Non-pigmented ciliary epithelial cell (primary cell): ENCODE results near the gene ANO2.

Experiments
- DNase-seq: peaks from one replicate; pipeline ENCODE4 v3.0.0-alpha.2; 2010; ENCODE audit warnings: low read depth

Gene ANO2

DNA sequence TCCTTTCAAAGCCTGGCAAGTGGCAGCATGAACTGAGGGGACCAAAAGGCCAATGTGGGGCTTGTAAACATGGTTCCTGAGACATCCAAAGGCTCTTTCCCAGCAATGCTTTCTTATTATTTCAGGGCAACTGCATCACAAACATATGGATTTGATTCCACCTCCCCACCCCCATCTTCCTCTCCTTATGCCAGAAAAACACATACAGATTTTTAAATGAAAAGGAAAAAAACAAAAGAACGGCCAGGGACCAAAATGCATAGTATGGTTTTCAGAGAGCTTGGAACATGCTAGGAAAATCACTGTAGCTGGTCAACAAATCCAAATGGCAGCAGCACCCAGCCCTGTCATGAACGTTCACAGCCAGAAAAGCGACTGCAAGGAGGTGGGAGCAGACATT, 167.6 kb downstream of the ANO2 start:
- no peak for DNase-seq

DNA sequence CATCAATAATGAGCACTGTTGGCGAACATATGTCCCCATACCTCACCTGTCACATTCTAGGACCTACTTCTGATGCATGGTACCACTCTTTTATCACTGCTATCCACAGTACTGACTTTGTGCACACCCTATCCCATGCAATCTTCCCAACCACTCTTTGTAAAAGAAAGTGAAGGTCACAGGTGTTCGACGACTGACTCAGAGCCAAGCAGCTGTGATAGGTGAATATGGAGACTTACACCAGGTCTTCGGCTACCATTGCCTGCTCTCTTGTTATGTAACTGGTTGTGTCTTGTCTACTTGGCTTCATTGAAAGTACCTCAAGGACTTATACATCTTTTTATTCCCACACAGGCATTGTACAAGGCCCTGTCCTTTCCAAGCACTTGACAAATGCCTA, 169.0 kb downstream of the ANO2 start:
- no peak for DNase-seq

DNA sequence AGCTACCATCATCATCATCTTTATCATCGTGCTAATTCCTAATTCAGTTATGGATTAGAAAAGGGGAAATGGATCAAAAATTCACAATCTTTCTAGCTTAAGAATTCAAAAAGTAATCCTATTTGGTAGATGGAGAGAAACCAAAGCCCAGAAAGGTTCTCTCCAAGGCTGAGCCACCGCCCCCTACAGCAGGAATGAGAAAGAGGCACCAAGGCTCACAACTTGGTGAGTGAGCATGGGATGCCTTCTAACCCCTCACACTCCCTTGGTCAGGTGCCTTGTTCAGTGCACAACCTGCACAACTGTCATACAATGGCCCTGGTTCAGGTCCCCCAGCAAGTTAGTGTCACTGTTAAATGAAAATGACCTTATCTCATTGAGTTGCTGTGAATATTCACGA, 171.5 kb downstream of the ANO2 start:
- no peak for DNase-seq

DNA sequence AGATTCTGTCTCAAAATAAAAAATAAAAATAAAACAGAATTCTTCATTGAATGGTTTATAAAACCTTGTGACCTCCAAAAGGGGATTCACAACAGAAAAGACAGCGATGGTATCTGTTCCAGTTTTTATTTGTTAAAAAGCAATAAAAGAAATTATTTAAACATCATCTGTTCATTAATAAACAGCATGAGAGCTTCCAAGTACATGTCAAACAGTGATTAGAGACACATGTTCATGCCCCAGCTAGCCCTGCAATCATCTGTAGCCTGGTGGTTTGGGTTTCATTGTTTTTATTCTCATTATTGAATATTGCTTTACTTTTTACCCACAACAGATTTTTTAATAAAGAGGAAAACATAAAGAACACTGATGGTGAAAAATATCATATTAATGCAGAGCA, 173.3 kb downstream of the ANO2 start:
- DNase-seq = no peak

DNA sequence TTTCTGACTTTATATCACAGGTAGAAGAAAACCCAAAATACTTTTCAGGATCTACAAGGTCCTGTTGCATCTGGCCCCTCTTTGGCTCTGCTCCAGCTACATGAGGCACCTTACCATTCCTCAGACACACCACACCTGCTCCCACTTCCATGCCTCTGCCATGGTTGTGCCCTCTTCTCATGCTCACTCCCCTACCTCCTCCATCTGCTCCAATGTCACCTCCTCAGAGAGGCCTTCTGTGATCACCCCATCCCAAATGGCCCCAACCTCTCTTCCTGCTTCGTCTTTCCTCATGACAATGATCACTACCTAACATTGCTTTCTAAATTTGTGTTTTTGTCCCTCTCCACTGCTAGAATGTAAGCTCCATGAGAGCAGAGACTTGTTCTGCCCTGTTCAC, 174.3 kb downstream of the ANO2 start:
- DNase-seq = no peak

DNA sequence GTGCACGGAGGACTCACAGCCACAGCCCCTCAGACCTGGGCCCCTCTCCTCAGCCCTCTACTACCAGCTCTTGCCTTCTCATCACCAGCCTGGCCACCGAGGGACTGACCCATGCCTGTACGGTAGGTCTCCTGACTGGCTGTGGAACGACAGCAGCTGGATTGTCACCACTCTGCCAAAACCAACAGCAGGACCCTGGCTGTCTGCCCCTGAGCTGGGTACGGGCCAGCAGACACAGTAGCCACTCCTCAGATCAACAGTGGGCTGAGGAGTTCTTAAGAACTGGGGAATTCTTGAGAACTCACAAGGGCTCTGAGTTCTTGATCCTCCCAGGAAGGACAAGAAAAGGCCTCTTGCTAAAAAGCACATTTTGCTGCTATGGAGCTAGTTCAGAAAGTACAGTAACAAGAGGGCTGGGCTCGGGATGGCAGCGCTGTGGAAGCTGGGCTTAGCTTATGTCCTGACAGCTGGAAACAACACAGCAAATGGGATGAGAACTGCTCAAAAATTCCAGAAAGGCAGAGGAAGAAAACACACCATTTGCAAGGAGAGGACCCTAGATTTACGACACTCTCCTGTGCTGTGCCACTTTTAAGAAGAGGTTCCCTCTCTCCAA, 176.4 kb downstream of the ANO2 start:
- DNase-seq = no peak

DNA sequence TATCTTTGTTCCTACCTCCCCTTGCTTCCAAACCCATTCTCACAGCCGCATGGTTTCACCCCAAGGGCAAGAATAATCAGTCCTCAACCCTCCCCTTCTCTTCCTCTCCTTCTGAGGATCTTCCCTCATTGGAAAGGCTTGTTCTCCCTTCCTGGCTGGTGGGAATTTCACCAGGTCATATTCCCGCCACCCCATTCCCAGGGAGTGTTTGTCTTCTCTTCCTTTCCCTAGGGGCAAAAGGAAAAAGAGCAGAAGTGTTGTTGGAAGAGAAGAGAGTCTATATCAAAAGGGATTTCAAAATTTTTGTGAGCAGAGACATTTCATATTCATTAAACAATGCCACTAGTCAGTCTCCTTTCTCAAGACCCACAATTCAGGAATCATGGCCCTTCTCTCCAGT, 176.9 kb downstream of the ANO2 start:
- DNase-seq = no peak

DNA sequence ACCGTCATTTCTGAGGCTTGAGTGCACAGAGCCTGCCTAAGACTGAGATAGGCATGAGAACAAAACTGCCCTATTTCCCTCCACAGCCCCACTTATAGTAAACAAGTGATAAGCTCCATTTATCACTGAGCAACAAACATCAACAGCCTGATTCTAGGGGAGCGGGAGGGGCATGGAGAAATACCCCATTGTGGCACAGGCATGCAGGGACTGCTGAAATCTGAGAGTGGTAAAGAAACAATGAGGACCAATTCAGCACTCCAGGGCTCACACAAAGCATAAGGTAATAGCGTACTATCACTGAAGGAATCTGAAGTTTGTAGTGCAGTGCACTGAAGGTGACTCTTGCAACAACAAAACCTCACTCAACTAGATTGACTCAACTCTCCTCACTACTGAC, 186.7 kb downstream of the ANO2 start:
- no peak for DNase-seq

DNA sequence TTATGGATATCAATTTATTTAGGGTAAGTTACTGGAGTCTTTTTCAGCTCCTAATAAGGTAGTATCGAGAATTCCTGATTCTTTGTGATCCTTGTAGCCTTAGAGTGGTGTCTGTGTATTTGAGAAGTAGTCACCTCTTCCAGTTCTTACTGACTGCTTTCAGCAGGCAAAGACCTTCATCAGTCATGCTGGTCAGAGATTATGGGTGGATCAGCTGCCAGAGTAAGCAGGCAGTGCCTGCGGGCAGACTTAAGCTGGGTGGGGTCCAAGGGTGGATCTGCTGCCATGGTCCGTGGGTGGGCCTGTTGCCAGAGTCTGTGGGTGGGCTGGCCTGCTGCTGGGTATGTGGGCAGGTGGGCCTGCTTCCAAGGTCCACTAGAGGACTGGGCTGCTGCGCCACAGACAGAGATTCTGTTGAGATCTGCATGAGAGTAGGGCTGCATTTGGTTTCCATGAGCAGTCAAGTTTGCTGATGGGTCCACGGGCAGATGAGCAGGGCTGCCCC, 188.7 kb downstream of the ANO2 start:
- no peak for DNase-seq

DNA sequence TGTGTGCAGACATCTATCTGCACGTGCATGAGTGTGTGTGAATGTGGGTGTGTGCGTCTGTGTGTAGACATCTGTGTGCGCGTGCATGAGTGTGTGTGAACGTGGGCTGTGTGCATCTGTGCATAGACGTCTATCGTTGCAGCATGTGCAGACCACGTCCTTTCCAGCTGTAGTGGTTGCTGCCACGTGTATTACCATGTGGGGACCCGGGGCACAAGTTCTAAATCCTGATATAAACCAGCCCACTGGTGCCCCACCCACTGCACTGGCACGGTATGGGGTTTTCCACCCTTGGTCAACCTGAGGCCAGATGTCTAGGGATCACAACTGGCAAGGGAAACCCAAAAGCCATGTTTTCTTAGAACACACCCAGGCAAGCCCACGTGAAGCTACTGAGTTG, 197.0 kb downstream of the ANO2 start:
- DNase-seq = no peak

DNA sequence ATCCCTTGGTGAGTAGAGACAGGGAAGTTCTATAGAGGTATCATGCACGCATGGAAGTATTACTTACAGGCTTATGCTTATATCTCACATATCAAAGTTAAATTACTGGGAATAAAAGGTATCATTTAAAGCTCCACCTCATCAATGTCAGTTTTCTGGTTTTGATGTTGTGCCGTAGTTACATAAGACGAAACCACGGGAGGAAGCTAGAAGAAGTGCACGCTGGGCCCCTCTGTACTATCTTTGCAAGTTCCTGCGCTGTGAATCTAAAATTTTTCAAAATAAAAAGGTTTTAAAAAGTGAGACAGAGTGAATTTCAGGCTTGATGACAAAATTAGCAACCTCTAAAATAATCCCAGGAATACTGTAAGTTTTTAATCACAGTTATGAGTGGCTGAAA, 198.1 kb downstream of the ANO2 start:
- DNase-seq = no peak

DNA sequence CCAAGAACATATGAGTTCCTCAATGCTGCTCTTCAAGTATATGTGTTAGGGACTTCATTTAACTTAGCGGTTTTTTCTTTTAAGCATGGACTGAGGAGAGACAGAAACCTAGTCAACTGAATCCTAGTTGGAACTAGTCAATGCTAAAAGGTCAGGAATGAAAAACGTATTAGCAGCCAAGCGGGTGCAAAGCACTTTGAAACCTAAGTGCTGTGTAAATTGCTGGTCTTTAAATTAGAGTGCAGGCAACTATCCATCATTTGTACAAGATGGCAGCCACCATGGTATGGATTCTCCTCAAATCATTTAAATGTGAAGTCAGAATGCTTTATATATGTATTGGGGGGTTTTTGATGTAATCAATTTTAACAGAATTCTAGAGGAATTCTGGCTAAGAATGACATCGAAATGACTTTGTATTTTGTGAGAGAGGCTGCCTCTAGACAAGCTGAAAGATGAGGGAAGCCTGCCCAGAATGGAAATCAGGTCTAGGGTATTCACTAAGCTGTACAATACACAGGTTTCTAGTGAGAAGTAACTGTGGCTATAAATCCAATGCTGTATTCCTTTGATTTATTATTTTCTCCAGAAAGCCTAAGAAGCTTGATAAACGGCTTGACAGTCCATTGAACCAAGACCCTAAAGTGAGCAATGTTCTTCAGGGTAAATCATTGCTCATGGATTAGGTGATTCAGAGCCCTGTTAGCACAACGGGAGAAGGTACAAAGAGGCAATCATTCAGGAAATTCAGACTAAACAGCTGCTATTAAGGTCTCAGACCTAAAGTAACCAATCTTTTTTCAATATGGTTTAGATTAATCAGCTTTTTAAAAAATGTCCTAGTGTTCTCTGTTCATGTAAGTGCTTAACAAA, 198.8 kb downstream of the ANO2 start:
- DNase-seq = no peak

DNA sequence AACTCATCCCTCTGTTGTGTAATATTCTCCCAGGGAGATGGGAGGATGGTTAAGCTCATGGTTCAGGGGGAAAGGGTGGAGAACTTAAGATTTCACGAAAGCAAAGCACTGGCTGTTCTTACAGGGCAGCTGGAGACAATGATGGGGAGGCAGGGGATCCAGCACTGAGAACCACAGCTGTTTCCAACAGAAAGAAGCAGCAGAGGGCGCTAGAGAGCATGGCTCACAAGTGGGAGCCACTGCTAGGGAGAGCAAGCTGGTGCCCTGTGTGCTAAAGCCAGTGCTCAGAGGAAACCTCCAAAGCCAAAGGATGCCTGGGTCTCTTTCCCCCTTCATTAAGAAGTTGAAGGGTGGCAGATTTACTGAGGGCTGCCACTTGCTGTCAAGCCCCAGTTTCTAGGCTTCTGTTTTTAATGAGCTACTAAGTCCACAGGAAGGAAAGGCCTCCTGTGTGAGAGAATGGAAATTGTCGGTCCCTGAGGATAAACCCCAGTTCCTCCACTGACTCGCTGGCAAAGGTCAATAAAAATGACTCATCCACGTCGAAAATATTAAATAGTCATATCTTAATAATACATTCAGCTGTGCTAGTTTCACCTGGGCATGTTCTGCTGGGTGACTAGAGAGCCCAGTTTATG, 199.7 kb downstream of the ANO2 start:
- DNase-seq = peak; percentile 5

DNA sequence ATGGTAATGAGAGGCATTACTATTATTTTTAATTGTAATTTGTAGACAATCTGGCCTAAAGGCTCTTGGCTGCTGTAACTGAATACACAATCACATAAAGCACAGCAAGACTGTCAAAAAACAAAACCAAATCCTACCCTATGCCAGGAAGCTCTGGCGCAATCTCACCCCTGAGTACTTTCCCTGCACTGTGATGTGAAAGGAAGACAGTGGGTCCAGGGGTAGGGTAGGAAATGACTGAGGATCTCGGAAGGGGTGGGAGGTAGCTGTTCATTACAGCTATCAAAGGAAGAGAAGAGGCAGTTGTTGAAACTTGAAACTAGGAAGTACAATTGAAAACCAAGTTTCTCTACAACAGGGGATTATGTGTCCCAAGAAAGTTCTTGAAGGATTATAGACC, 202.8 kb downstream of the ANO2 start:
- no peak for DNase-seq

DNA sequence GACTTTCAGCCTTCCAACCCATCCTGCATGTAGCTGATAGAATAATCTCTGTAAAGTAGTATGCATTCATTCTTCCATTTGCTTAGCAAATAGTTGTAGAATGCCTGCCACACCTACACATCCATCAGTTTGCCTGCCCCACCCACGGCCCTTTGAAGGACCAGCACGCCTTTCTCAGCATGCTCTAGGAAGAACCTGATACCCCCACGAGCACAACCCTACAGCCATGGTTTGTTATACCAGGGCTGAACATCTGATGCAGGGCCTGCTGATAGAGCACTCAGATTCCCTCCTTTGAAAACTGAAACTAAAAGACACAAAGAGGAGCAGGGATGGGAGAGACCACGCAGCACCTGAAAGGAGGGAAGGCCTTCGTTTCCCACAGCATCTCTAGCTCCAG, 205.1 kb downstream of the ANO2 start:
- no peak for DNase-seq

DNA sequence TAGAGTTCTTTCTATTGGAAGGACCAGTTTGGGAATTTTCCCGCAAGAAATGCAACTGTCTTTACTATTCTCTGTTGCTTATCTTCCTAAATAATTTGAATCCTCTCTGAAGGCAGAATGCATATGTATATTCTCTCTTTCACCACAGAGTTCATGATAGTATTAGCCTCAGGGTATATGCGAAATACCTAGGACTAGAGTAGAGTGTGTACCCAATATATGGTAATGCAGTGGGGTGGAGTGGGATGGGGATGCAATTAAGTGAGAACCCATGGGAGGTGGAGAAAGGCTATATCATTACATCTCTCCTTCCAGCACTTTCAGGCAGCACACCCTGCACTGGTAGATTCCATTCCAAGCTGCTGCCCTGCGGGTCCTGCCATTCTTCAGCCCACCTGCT, 207.3 kb downstream of the ANO2 start:
- no peak for DNase-seq

DNA sequence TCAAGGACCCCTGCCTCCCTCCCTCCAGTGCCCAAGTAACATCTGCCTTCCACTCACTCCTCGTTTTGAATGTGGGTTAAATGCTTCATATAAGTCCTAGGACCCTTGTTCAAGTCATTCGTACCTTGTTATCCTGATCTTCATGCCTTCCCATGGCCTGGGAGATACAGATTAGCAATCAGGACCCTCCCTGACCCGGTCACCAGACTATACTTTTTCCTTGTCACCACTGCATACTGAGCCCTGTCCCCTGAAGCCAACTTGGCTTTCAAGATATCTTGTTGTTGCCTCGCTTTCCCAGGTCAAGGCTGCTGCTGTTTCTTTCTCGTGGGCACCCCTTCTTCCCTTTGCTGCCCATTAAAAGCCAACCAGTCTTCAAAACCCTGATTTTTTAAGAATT, 208.5 kb downstream of the ANO2 start:
- DNase-seq = no peak

DNA sequence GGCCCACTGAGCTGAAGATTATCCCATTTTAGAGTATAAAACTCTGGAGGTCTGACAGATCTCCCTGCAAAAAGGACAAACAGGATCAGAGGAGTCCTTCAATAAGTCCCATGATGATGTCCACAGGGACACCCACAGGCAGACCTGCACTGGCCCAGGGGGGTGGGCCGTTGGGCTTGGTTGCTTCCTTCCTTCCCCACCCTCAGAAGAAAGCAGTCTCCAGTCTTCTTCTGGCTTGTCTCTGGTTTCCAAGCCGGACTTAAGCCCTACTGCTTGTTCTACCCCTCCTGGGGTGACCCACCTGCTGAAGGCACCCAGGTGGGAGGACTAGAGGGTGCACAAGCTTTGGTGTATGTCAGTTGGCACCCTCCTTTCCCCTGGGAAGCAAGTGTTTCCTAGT, 209.0 kb downstream of the ANO2 start:
- DNase-seq = no peak

DNA sequence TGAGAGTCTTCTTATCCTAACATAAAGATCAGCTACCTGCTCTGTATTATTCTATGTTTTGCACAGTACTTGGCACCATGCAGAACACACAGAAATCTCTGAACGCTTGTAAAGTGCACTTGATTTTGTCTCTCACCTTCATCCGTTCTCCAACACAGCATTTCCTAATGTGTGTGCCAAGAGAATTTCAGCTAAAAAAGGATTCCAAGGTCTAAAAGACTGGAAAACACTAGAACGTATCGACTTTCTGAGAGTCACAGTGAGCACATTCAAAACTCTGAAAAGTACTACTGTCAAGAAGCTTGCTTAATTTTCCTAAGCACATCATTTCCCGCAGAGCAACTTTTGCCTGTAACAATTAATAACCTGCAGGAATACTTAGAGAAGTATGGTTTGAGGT, 211.1 kb downstream of the ANO2 start:
- no peak for DNase-seq

DNA sequence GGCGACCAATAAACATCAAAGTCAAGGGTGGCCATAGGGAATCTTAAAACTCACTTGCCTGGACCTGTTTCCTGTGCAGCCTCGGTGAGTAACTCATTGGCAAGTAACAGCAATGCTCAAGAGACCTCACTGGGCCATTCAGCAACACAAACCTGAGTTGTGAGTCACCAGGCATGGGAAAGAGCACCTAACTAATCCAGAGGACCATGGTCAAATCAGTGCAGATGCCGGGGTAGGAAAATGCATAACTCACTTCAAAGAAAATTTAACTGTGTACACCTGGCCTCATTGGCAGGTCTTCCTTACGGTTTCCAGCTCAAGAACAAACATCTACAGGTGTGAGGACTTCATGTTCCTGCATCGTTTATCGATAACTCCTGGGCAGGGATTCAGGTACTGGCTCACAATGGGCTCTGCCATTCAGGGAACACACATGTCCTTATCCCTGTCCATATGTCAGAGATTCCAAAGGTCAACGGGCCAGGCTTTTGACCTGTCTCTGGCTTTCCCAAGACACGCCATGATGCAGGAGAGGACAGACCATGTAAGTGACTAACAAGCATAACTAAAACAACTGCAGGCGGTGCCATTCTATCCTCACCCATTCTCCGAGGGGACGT, 211.8 kb downstream of the ANO2 start:
- DNase-seq = no peak

DNA sequence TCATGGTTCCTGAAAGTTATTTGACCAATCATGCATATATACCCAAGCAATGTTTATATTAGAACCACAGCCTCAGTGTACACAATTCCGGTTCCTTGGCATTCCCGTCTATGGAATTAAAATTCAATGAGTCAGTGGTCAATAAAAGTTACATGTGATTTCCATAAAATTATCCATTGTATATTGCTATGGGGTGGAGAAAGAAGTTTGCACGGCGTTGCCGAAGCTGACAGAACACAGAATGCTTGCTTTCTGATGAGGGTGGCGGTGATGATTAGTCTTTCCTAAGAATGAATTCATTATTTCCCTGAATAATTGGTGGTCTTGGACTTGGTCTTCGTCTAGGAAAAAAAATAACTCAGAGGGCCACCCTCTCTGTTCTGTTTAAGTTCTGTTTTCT, 214.1 kb downstream of the ANO2 start:
- DNase-seq = no peak

DNA sequence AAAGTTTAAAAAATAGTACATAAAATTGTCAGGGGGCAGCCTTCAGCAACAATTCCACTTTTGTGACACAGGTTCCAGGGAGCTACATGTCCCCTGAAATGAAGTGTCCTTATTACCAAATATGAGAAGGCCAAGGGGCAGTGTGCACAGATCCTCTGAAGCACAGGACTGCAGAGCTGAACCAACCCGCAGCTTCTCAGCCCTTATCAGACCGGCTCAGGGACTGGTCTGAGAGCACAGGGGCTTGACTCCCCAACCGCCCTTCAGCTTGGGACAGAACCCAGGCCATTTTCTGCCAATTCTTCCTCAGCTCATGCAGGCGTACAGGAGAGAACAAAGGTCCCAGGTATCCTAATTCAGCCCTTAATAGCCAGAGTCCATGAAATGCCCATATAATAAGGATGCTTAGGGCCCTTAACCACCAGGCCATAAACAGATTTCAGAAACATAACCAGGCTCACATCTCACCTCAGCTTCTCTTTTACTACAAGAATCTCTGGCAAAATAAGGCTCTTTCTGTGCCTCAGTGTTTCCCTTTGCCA, 221.3 kb downstream of the ANO2 start:
- DNase-seq = no peak

DNA sequence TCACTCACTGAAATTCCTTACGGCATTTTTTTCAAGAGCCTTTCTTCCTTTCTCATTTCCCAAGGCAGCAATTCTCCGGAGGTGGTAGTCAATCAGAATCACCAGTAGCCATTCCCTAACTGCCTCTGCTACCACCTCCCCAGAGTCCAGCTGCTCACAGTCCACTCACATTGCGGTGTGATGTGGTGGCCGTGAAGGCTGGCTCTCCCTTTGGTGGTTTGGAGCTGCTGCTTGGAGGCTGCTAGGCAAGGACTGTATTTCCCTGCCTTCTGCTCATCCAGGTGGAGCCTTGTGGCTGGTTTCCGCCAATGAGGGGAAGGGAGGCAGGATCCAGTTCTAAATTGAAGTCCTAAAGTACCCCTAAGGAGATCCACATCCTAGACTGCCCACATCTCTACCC, 222.0 kb downstream of the ANO2 start:
- DNase-seq = no peak
